K562 (cell line): ENCODE measurements around the gene UPF2. TPM values are rescaled to one million over a fixed set of nuclear protein-coding genes. Genes with fewer than 3 reads are reported as not detected.

Source experiments
- BCOR ChIP-seq: fragments of 450-650 bp; IDR thresholded peaks from 2 replicates; pipeline ENCODE4 v1.6.1; 2016
- CSDE1 ChIP-seq, 2 experiments: fragments of 450-650 bp; IDR thresholded peaks; 2 replicates each; pipeline ENCODE4 v1.6.1; 2016; ENCODE audit warnings: mild to moderate bottlenecking in 1 of 2
- DMBX1 ChIP-seq: fragments of 250-450 bp; sonication (Bioruptor Pico); IDR thresholded peaks from 2 replicates; pipeline ENCODE4 v1.8.0; 2022; ENCODE audit warnings: inconsistent platforms, mild to moderate bottlenecking, moderate library complexity, borderline replicate concordance
- KHSRP ChIP-seq: fragments of 450-650 bp; IDR thresholded peaks from 2 replicates; pipeline ENCODE4 v1.6.1; 2017
- MCM7 ChIP-seq, 2 experiments: fragments of 450-650 bp; IDR thresholded peaks; 2 replicates each; pipeline ENCODE4 v1.6.1; 2016 to 2018
- PRPF4 ChIP-seq: fragments of 200-400 bp; formaldehyde crosslinking; IDR thresholded peaks from one replicate; pipeline ENCODE4 v1.6.1; 2017; ENCODE audit warnings: low read length, low read depth, mild to moderate bottlenecking; ENCODE audit not compliant: insufficient read depth, poor library complexity, severe bottlenecking
- SRF ChIP-seq, 2 experiments: fragments of 250-450, 450-650 bp in 1 of 2; sonication (Bioruptor Pico) in 1 of 2; sonication (generic) in 1 of 2; formaldehyde crosslinking; IDR thresholded peaks; 2 replicates each; pipeline versions ENCODE4 v1.5.0 to v1.5.1; 2020 to 2022; ENCODE audit warnings: mild to moderate bottlenecking in 1 of 2, missing genetic modification reagents in 1 of 2
- SRSF7 ChIP-seq: fragments of 200-400 bp; formaldehyde crosslinking; optimal IDR thresholded peaks from 2 replicates; pipeline ENCODE3; 2017; ENCODE audit warnings: mild to moderate bottlenecking, low read depth, low read length
- TOE1 ChIP-seq, 2 experiments: fragments of 450-650 bp in 1 of 2; sonication (generic) in 1 of 2; formaldehyde crosslinking in 1 of 2; IDR thresholded peaks; 2 replicates each; pipeline versions ENCODE4 v1.7.1 to v1.8.0; 2016 to 2022; ENCODE audit warnings: borderline replicate concordance in 2 of 2, mild to moderate bottlenecking in 2 of 2, antibody characterized with exemption in 1 of 2, inconsistent platforms in 1 of 2, low read depth in 1 of 2, missing genetic modification reagents in 1 of 2, moderate library complexity in 1 of 2
- YBX1 ChIP-seq: fragments of 450-650 bp; IDR thresholded peaks from 2 replicates; pipeline ENCODE4 v1.7.1; 2016; ENCODE audit warnings: mild to moderate bottlenecking
- ZBED1 ChIP-seq: IDR thresholded peaks from 2 replicates; pipeline ENCODE4 v1.6.1; 2014
- polyA plus RNA-seq, 8 experiments: library from polyadenylated mRNA; depleted of rRNA in 4 of 8; stranded (reverse) in 5 of 8; unstranded in 3 of 8; fragments of >200 nt; fragmentation: Nextera tagmentation in 2 of 8; fragmentation: Illumina TruSeq in 1 of 8; extraction: Ambion mirVana in 2 of 8; extraction: Trizol in 1 of 8; gene quantifications; 2 replicates each; pipeline versions ENCODE4 v1.2.1 to v1.2.3, GENCODE V29; 2011 to 2014; ENCODE audit warnings: inconsistent platforms in 1 of 8, missing spikeins in 1 of 8
- total RNA-seq, 7 experiments: library from RNA; depleted of rRNA in 6 of 7; stranded (reverse); fragments of >200 nt in 6 of 7; fragmentation: Illumina TruSeq in 2 of 7; extraction: Trizol in 2 of 7; gene quantifications; 2 replicates each; pipeline versions ENCODE4 v1.2.1 to v1.2.3, GENCODE V29; 2011 to 2021; ENCODE audit warnings: low replicate concordance in 1 of 7
- TF ChIP-seq, protein P1 (sequence below): sonication (generic); formaldehyde crosslinking; IDR thresholded peaks from 2 replicates; pipeline ENCODE4 v1.8.1; 2023; ENCODE audit warnings: missing genetic modification reagents, mild to moderate bottlenecking, borderline replicate concordance
- TF ChIP-seq, protein P2 (sequence below): sonication (generic); formaldehyde crosslinking; IDR thresholded peaks from 2 replicates; pipeline ENCODE4 v1.8.1; 2023; ENCODE audit warnings: mild to moderate bottlenecking, missing genetic modification reagents
- TF ChIP-seq, protein P3 (sequence below): sonication (generic); formaldehyde crosslinking; IDR thresholded peaks from 2 replicates; pipeline ENCODE4 v1.4.0; 2020; ENCODE audit warnings: mild to moderate bottlenecking, missing genetic modification reagents
- TF ChIP-seq, protein P4 (sequence below): sonication (generic); formaldehyde crosslinking; IDR thresholded peaks from 2 replicates; pipeline ENCODE4 v1.8.1; 2022; ENCODE audit warnings: missing genetic modification reagents

The UPF2 gene
- total and polyA plus RNA-seq, 9 of the 15 experiments (the other 6 are each of a cell fraction or from before 2014, with no cell fraction given) = 13.9 to 37.7 (median 23.7) TPM

DNA sequence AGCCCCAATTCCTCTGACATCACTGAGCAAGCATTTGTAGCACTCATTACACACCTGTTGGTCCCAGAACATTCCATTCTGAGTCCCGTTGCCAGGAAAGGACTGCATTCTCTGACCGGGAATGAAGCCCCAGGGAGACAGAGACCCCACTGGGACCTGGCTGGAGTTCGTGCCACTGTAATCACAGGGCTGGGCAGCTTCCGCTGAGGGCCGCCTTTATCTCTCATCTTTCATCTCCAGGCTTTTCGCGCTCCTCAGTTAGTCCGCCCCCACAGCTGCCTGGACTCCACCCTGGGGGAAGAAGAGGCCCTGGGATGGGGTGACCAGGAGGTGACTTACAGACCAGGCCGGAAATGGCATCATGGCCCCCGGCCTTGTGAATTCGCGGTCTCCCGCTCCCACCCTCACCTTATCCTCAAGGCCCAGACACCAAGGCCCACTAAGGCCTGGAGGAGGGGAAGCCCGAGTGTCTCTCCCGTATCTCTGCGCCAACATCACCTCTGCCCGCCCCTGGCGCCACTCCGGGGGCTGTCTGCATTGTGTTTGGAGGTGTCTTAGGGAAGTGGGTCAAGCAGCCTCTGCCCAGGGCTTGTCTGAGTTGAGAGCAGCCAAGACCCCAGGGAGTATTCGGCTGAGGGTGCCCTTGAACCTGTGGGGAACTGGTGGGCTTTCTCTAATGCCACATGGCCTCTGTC is 144.1 kb downstream of the UPF2 start (continued):
- TF ChIP-seq, protein P1, sequence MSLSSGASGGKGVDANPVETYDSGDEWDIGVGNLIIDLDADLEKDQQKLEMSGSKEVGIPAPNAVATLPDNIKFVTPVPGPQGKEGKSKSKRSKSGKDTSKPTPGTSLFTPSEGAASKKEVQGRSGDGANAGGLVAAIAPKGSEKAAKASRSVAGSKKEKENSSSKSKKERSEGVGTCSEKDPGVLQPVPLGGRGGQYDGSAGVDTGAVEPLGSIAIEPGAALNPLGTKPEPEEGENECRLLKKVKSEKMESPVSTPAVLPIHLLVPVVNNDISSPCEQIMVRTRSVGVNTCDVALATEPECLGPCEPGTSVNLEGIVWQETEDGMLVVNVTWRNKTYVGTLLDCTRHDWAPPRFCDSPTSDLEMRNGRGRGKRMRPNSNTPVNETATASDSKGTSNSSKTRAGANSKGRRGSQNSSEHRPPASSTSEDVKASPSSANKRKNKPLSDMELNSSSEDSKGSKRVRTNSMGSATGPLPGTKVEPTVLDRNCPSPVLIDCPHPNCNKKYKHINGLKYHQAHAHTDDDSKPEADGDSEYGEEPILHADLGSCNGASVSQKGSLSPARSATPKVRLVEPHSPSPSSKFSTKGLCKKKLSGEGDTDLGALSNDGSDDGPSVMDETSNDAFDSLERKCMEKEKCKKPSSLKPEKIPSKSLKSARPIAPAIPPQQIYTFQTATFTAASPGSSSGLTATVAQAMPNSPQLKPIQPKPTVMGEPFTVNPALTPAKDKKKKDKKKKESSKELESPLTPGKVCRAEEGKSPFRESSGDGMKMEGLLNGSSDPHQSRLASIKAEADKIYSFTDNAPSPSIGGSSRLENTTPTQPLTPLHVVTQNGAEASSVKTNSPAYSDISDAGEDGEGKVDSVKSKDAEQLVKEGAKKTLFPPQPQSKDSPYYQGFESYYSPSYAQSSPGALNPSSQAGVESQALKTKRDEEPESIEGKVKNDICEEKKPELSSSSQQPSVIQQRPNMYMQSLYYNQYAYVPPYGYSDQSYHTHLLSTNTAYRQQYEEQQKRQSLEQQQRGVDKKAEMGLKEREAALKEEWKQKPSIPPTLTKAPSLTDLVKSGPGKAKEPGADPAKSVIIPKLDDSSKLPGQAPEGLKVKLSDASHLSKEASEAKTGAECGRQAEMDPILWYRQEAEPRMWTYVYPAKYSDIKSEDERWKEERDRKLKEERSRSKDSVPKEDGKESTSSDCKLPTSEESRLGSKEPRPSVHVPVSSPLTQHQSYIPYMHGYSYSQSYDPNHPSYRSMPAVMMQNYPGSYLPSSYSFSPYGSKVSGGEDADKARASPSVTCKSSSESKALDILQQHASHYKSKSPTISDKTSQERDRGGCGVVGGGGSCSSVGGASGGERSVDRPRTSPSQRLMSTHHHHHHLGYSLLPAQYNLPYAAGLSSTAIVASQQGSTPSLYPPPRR (CRISPR knock-in tag) = no peak
- TF ChIP-seq BCOR = peak; percentile 50; the same call in 1 of the 2 replicates
- TF ChIP-seq, protein P2, sequence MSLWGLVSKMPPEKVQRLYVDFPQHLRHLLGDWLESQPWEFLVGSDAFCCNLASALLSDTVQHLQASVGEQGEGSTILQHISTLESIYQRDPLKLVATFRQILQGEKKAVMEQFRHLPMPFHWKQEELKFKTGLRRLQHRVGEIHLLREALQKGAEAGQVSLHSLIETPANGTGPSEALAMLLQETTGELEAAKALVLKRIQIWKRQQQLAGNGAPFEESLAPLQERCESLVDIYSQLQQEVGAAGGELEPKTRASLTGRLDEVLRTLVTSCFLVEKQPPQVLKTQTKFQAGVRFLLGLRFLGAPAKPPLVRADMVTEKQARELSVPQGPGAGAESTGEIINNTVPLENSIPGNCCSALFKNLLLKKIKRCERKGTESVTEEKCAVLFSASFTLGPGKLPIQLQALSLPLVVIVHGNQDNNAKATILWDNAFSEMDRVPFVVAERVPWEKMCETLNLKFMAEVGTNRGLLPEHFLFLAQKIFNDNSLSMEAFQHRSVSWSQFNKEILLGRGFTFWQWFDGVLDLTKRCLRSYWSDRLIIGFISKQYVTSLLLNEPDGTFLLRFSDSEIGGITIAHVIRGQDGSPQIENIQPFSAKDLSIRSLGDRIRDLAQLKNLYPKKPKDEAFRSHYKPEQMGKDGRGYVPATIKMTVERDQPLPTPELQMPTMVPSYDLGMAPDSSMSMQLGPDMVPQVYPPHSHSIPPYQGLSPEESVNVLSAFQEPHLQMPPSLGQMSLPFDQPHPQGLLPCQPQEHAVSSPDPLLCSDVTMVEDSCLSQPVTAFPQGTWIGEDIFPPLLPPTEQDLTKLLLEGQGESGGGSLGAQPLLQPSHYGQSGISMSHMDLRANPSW (CRISPR knock-in tag) = no peak
- TF ChIP-seq ZBED1 = peak; percentile 90
- TF ChIP-seq CSDE1 (IDR thresholded peaks at IDR 0.05) = no peak
- TF ChIP-seq MCM7 (IDR thresholded peaks at IDR 0.05) = no peak
- TF ChIP-seq, protein P3, sequence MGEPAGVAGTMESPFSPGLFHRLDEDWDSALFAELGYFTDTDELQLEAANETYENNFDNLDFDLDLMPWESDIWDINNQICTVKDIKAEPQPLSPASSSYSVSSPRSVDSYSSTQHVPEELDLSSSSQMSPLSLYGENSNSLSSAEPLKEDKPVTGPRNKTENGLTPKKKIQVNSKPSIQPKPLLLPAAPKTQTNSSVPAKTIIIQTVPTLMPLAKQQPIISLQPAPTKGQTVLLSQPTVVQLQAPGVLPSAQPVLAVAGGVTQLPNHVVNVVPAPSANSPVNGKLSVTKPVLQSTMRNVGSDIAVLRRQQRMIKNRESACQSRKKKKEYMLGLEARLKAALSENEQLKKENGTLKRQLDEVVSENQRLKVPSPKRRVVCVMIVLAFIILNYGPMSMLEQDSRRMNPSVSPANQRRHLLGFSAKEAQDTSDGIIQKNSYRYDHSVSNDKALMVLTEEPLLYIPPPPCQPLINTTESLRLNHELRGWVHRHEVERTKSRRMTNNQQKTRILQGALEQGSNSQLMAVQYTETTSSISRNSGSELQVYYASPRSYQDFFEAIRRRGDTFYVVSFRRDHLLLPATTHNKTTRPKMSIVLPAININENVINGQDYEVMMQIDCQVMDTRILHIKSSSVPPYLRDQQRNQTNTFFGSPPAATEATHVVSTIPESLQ (CRISPR knock-in tag) = peak; percentile 43; the same call in 1 of the 2 replicates
- TF ChIP-seq, protein P4, sequence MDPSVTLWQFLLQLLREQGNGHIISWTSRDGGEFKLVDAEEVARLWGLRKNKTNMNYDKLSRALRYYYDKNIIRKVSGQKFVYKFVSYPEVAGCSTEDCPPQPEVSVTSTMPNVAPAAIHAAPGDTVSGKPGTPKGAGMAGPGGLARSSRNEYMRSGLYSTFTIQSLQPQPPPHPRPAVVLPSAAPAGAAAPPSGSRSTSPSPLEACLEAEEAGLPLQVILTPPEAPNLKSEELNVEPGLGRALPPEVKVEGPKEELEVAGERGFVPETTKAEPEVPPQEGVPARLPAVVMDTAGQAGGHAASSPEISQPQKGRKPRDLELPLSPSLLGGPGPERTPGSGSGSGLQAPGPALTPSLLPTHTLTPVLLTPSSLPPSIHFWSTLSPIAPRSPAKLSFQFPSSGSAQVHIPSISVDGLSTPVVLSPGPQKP = no peak
- no peak for TF ChIP-seq SRSF7
- TF ChIP-seq YBX1 = no peak
- TF ChIP-seq SRF (CRISPR knock-in tag; IDR thresholded peaks at IDR 0.05) = peak in 1 of 2 experiments; percentile 92; a peak in 1 of 4 replicates
- peak; percentile 84; the same call in 1 of the 2 replicates for TF ChIP-seq DMBX1 (CRISPR knock-in tag)
- no peak for TF ChIP-seq PRPF4
- no peak for TF ChIP-seq KHSRP
- peak; percentile 75; the same call in 1 of the 2 replicates for TF ChIP-seq TOE1 (IDR thresholded peaks at IDR 0.05; ENCODE audit: borderline replicate concordance)
- no peak for TF ChIP-seq TOE1 (CRISPR knock-in tag; IDR thresholded peaks at IDR 0.05; ENCODE audit: borderline replicate concordance, low read depth)
